Measurements from ENCODE around the gene SENP1. TPM values are rescaled to one million over a fixed set of nuclear protein-coding genes. Genes with fewer than 3 reads are reported as not detected.
A peak's percentile ranks its signal among the peaks of the same experiment; 100 is the strongest.

SENP1 gene
- total and polyA plus RNA-seq, 12 donors, result 3.0 to 21.6 (median 11.2) TPM

GRCh38 chr12:48123169-48123568 is 17.3 kb upstream of the SENP1 start:
- intact Hi-C loops (cut with DNase I), result no loop called here
- no peak for DNase-seq
- H3K36me3 ChIP-seq (replicated peaks in 1 of 2), result peaks cover 0 to 25% of the 10 kb centered on the region in 2 donors
- peaks cover 0 to 27% of the 10 kb centered on the region in 2 donors for H3K4me1 ChIP-seq (replicated peaks in 1 of 2)
- TF ChIP-seq, protein P1, sequence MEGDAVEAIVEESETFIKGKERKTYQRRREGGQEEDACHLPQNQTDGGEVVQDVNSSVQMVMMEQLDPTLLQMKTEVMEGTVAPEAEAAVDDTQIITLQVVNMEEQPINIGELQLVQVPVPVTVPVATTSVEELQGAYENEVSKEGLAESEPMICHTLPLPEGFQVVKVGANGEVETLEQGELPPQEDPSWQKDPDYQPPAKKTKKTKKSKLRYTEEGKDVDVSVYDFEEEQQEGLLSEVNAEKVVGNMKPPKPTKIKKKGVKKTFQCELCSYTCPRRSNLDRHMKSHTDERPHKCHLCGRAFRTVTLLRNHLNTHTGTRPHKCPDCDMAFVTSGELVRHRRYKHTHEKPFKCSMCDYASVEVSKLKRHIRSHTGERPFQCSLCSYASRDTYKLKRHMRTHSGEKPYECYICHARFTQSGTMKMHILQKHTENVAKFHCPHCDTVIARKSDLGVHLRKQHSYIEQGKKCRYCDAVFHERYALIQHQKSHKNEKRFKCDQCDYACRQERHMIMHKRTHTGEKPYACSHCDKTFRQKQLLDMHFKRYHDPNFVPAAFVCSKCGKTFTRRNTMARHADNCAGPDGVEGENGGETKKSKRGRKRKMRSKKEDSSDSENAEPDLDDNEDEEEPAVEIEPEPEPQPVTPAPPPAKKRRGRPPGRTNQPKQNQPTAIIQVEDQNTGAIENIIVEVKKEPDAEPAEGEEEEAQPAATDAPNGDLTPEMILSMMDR (IDR thresholded peaks at IDR 0.05), result no peak
- TF ChIP-seq POLR2A (IDR thresholded peaks at IDR 0.05), result no peak
- whole genome bisulfite sequencing, 4 donors, result 70 to 77% (median 75%) methylated on average over 4 of the region's 4 CpGs
- no peak overlapping the region for H3K4me3 ChIP-seq
- H3K27ac ChIP-seq, result no peak overlapping the region
- H3K27me3 ChIP-seq, result no peaks in the 10 kb centered on the region
- H3K9me3 ChIP-seq (replicated peaks in 1 of 3), result no peaks in the 10 kb centered on the region

GRCh38 chr12:48122065-48122834 is 16.4 kb upstream of the SENP1 start:
- 89 to 97% (median 95%) methylated on average over 2 of the region's 2 CpGs for WGBS, 4 donors
- intact Hi-C loops (cut with DNase I), result no loop called here
- Histone ChIP-seq H3K27ac (no peak overlapping the region), H3K4me3 (no peak overlapping the region), H3K4me1 (replicated peaks in 1 of 2) (peaks cover 0 to 27% of the 10 kb centered on the region in 2 donors), H3K36me3 (replicated peaks in 1 of 2) (peaks cover 0 to 20% of the 10 kb centered on the region in 2 donors), H3K27me3 (no peaks in the 10 kb centered on the region), H3K9me3 (replicated peaks in 1 of 3) (no peaks in the 10 kb centered on the region)
- TF ChIP-seq, protein P1 (IDR thresholded peaks at IDR 0.05), result no peak
- no peak for DNase-seq

DNA sequence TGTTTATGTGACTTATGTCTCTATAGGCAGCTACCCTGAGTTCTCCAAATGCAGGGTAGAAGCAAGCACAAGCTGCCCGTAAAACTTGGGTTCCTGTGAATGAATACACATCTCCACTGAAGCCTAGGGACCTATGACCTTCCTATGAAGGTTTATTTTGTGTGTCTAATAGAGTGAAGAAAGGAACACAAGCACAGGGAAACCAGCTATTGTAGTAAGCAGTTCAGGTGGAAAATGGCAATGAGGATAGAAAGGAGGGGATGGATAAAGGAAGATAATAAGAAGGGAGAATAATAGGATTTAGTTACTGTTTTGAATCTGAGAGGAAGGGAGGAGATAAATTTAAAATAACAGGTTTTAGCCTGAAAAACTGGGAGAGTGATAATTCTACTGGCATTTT is 15.6 kb upstream of the SENP1 start:
- intact Hi-C loops (cut with DNase I), result no loop called here
- Histone ChIP-seq H3K9me3 (replicated peaks in 1 of 3) (no peaks in the 10 kb centered on the region), H3K27me3 (no peaks in the 10 kb centered on the region), H3K4me1 (replicated peaks in 1 of 2) (peaks cover 0 to 27% of the 10 kb centered on the region in 2 donors), H3K4me3 (no peak overlapping the region), H3K27ac (no peak overlapping the region), H3K36me3 (replicated peaks in 1 of 2) (peaks cover 0 to 19% of the 10 kb centered on the region in 2 donors)
- TF ChIP-seq, protein P1 (IDR thresholded peaks at IDR 0.05), result no peak
- TF ChIP-seq POLR2A (IDR thresholded peaks at IDR 0.05), result no peak
- WGBS, 4 donors, result 95 to 100% (median 96%) methylated on average over 1 of the region's 1 CpG
- no peak for DNase-seq

- Histone ChIP-seq H3K27ac (peak overlapping the region in 4 of 5 donors; percentile 36 to 81 (median 60)), H3K4me3 (peak overlapping the region in 2 of 4 donors; percentile 64 to 80), H3K9me3 (replicated peaks in 1 of 3) (no peaks in the 10 kb centered on the region), H3K27me3 (no peaks in the 10 kb centered on the region), H3K4me1 (replicated peaks in 1 of 2) (peaks cover 0 to 23% of the 10 kb centered on the region in 2 donors), H3K36me3 (replicated peaks in 1 of 2) (peaks cover 0 to 19% of the 10 kb centered on the region in 2 donors)
- TF ChIP-seq POLR2A (IDR thresholded peaks at IDR 0.05), result no peak
- TF ChIP-seq, protein P1 (IDR thresholded peaks at IDR 0.05), result no peak
- WGBS, 4 donors, result 2 to 7% (median 4%) methylated on average over 5 of the region's 5 CpGs
- intact Hi-C loops (cut with DNase I), result no loop called here
- no peak for DNase-seq
Measured at GRCh38 chr12:48119834-48120195, 13.9 kb upstream of the SENP1 start.

Measured in adrenal gland (tissue), 12 donors.